ENCODE measurements around the gene CKAP2L. TPM values are rescaled to one million over a fixed set of nuclear protein-coding genes. Genes with fewer than 3 reads are reported as not detected.

CKAP2L gene
- total RNA-seq, 1 donor from 2014 or later: 8.9 TPM

DNA sequence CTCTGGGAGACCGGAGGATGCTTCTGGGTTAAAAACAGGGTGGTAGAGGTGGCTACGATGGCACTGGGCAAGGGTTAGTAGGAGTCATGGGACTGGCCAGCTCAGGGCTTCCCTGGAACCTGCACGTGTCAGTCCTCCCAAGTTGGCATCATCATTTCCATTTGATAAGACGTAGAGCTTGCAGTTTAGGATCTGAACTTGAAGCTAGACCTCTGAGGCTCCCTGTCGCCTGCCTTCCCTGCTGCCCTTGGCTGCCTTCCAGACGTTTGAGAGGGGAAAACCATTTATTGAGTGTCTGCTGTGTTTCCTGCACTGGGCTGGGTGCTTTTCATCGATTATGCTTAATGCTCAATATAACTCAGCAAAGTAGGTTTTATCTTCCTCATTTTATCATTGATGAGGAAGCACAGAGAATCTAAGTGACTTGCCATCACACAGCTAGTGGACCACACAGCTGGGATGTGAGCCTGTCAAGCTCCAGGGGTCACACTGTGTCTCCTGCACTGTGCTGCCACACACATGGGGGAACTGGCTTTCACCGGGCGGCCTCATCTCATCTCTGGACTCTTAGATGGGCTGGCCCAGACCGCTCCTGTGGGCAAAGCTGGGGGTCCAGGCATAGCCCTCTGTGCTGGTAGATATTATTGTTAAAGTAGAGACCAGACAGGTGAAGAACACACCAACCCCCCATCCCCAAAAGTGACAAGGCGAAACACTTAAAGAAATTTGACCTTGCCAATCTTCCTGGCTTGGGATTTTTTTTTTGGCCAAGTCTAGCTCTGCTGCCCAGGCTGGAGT, 35.8 kb downstream of the CKAP2L start:
- H3K36me3 Mint-ChIP-seq: no peaks in the 10 kb centered on the region
- H3K27me3 Mint-ChIP-seq (ENCODE audit: low read depth): peaks cover 4% of the 10 kb centered on the region
- H3K9me3 Mint-ChIP-seq: no peaks in the 10 kb centered on the region
- H3K4me3 Mint-ChIP-seq: no peak overlapping the region
- no peak for DNase-seq (ENCODE audit: low spot score in 2 of 2, unreplicated experiment in 2 of 2)
- TF ChIP-seq, protein P1, sequence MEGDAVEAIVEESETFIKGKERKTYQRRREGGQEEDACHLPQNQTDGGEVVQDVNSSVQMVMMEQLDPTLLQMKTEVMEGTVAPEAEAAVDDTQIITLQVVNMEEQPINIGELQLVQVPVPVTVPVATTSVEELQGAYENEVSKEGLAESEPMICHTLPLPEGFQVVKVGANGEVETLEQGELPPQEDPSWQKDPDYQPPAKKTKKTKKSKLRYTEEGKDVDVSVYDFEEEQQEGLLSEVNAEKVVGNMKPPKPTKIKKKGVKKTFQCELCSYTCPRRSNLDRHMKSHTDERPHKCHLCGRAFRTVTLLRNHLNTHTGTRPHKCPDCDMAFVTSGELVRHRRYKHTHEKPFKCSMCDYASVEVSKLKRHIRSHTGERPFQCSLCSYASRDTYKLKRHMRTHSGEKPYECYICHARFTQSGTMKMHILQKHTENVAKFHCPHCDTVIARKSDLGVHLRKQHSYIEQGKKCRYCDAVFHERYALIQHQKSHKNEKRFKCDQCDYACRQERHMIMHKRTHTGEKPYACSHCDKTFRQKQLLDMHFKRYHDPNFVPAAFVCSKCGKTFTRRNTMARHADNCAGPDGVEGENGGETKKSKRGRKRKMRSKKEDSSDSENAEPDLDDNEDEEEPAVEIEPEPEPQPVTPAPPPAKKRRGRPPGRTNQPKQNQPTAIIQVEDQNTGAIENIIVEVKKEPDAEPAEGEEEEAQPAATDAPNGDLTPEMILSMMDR (IDR thresholded peaks at IDR 0.05; ENCODE audit: unreplicated experiment): no peak
- no peak overlapping the region for H3K27ac Mint-ChIP-seq
- peaks cover 9% of the 10 kb centered on the region for H3K4me1 Mint-ChIP-seq

DNA sequence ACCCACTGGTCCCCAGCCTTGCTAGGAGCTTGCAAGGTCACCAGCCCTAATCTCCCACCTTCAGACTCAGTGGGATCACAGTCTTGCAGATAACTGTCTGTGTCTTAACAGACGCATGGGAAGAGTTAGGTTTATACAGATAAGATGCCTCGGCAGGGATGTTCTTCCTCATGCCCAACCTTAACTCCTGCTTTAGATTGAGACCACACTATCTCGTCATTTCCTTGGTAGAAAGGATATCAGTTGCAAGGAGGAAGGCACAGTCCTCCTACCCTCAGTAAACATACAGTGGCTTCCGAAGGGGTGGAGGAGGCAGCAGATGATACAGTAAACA, 36.4 kb downstream of the CKAP2L start:
- no peaks in the 10 kb centered on the region for H3K36me3 Mint-ChIP-seq
- H3K4me3 Mint-ChIP-seq: no peak overlapping the region
- peaks cover 4% of the 10 kb centered on the region for H3K27me3 Mint-ChIP-seq (ENCODE audit: low read depth)
- H3K27ac Mint-ChIP-seq: no peak overlapping the region
- peaks cover 7% of the 10 kb centered on the region for H3K4me1 Mint-ChIP-seq
- no peak for DNase-seq (ENCODE audit: low spot score in 2 of 2, unreplicated experiment in 2 of 2)
- no peaks in the 10 kb centered on the region for H3K9me3 Mint-ChIP-seq
- TF ChIP-seq, protein P1 (IDR thresholded peaks at IDR 0.05; ENCODE audit: unreplicated experiment): no peak

DNA sequence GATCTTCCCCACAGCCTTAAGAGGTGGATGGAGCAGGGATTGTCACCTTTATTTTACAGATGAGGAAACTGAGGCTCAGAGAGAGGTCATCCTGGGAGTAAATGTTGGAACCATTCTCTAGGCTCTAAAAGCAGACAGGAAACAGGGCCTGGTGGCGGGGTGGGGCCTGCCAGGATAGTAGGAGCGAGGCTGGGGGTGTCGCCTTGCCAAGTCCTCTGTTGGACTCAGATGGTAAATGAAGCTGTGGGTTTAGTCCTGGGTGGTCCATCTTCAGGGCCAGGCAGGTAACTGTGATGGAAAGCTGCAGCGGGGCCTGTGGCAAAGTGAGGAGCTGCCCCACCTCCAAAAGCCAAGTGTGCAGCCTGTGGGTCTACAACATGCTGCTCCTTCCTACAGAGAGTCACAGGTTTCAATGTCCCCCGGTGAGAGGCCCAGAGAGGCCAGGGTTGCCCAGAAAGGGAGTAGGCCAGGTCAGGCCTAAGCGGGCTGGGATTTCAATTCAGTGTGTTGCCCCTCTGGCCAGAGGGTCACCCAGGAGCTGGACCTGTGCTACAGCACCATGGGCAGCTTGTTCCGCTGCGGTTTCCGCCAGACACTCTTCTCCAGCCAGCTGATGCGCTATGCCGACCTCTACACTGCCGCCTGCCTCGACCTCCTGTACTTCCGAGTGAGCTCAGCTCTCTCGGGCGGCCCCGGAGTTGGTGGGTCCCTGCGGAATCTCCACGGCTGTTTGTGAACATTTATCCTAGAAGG, 37.0 kb downstream of the CKAP2L start:
- H3K9me3 Mint-ChIP-seq: no peaks in the 10 kb centered on the region
- H3K36me3 Mint-ChIP-seq: no peaks in the 10 kb centered on the region
- no peak overlapping the region for H3K27ac Mint-ChIP-seq
- no peak for DNase-seq (ENCODE audit: low spot score in 2 of 2, unreplicated experiment in 2 of 2)
- H3K4me1 Mint-ChIP-seq: peaks cover 7% of the 10 kb centered on the region
- TF ChIP-seq, protein P1 (IDR thresholded peaks at IDR 0.05; ENCODE audit: unreplicated experiment): no peak
- H3K27me3 Mint-ChIP-seq (ENCODE audit: low read depth): peaks cover 4% of the 10 kb centered on the region
- no peak overlapping the region for H3K4me3 Mint-ChIP-seq

DNA sequence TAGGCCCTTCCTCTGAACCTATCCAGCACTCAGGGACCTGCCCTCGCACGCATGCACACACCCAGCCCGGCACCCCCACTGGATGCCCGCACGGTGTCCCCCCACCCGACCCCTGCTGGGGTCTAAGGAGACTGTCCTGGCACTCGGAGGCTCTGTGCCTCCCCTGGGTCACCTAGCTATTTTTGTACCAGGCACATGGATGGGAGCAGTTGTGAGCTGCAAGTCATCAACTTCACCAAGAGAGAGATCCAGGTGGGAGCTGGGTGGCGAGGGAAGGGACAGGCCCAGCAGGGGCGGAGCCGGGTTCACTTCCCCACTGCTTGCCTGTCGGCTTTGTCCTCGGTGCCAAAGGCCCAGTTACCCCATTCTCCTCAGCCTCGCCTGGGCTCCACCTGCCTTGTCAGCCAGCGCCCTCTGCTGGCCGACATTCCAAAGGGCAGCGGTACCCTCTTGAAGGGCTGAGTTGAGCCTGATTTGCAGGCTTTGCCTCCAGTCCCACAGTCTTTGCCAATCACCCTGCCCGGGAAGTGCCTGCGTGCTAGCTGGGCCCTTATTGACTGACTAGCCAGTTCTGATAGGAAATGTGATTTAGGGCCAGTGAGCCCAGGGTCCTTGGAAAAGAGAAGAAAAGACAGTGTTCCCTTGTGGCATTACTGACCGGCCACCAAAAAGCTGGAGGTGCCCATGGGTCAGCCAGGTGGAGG, 37.8 kb downstream of the CKAP2L start:
- H3K9me3 Mint-ChIP-seq: no peaks in the 10 kb centered on the region
- no peak overlapping the region for H3K4me3 Mint-ChIP-seq
- TF ChIP-seq, protein P1 (IDR thresholded peaks at IDR 0.05; ENCODE audit: unreplicated experiment): peak; percentile 95
- peak; percentile 78 to 90 for DNase-seq (ENCODE audit: low spot score in 2 of 2, unreplicated experiment in 2 of 2)
- peaks cover 7% of the 10 kb centered on the region for H3K4me1 Mint-ChIP-seq
- H3K36me3 Mint-ChIP-seq: no peaks in the 10 kb centered on the region
- H3K27me3 Mint-ChIP-seq (ENCODE audit: low read depth): peaks cover 4% of the 10 kb centered on the region
- no peak overlapping the region for H3K27ac Mint-ChIP-seq

DNA sequence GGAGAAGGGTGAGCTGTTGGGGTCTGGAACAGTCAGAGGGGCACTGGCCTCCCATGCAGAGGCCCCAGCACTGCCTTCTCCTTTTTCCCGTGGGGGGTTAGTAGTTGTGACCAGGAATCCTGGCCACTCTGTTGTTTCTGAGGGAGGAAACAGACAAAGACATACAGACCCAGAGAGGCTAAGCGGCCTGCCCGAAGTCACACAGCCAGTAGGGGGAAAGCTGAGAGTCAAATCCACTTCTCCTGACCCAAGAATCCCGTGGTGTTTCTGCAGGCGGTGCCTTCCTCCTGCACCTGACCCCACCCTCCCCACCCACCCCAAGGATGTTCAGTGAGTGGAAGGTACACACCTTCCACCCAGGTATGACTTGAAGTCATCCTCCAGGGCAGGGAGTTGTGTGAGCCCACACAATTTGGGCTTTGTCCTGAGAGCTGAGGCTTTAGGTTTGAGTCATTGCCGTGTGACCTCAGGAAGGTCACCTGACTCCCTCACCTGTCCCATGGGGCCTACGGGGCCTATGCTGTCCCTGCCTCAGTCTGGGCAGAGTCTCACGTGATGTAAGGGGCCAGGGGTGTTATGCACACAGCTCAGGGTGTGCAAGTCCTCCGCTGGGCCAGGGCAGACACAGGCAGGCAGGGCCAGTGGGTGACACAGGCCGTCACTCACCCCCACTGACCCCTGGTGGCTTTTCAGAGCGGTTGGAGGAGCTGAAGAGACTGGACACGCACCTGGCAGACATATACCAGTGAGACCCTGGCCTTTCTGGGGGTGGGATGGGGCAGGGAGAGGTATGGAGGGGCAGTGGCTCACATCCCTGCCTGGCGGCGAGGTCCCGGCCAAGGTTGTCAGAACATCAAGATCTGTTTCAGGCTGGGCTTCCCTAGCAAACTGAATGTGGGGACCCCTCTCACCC, 38.6 kb downstream of the CKAP2L start:
- TF ChIP-seq, protein P1 (IDR thresholded peaks at IDR 0.05; ENCODE audit: unreplicated experiment): no peak

More for the DNA sequence above, 38.6 kb downstream of the CKAP2L start:
- H3K27me3 Mint-ChIP-seq (ENCODE audit: low read depth): peaks cover 4% of the 10 kb centered on the region
- peaks cover 7% of the 10 kb centered on the region for H3K4me1 Mint-ChIP-seq
- no peaks in the 10 kb centered on the region for H3K9me3 Mint-ChIP-seq
- DNase-seq (ENCODE audit: low spot score in 2 of 2, unreplicated experiment in 2 of 2): no peak
- H3K27ac Mint-ChIP-seq: no peak overlapping the region
- no peak overlapping the region for H3K4me3 Mint-ChIP-seq
- no peaks in the 10 kb centered on the region for H3K36me3 Mint-ChIP-seq
